HEK293 (cell line): ENCODE data around the gene GFI1.

ENCODE experiments used
- GLIS1 ChIP-seq: fragments of 450-650 bp; formaldehyde crosslinking; IDR thresholded peaks from 2 replicates; pipeline ENCODE4 v1.5.1; 2016; ENCODE audit warnings: missing biosample characterization, missing genetic modification characterization
- ZBTB10 ChIP-seq: fragments of 450-650 bp; formaldehyde crosslinking; IDR thresholded peaks from 2 replicates; pipeline ENCODE4 v1.5.1; 2016; ENCODE audit warnings: missing biosample characterization, missing genetic modification characterization
- TF ChIP-seq, protein P1 (sequence below): fragments of 450-650 bp; formaldehyde crosslinking; IDR thresholded peaks from 2 replicates; pipeline ENCODE4 v1.5.1; 2016; ENCODE audit warnings: missing biosample characterization, missing genetic modification characterization

DNA sequence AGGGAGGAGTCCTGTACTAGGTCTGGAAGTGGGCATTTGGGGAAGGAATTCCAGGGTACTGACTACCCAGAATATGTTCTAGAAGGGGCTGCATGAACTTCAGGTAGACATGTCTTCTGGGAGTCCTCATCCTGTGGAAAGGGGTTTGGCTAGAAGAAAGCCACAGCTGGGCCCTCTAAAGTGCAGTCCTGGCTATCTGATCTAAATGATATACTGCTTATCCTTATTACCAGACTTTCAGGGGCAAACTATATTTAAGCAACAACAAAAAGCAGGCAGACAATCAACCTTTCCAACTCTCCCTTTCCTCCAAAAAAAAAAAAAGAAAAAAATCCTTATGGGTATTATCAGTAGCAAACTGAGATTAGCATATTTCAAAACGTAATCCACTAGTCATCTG lies 29.8 kb upstream of the GFI1 start:
- TF ChIP-seq, protein P1, sequence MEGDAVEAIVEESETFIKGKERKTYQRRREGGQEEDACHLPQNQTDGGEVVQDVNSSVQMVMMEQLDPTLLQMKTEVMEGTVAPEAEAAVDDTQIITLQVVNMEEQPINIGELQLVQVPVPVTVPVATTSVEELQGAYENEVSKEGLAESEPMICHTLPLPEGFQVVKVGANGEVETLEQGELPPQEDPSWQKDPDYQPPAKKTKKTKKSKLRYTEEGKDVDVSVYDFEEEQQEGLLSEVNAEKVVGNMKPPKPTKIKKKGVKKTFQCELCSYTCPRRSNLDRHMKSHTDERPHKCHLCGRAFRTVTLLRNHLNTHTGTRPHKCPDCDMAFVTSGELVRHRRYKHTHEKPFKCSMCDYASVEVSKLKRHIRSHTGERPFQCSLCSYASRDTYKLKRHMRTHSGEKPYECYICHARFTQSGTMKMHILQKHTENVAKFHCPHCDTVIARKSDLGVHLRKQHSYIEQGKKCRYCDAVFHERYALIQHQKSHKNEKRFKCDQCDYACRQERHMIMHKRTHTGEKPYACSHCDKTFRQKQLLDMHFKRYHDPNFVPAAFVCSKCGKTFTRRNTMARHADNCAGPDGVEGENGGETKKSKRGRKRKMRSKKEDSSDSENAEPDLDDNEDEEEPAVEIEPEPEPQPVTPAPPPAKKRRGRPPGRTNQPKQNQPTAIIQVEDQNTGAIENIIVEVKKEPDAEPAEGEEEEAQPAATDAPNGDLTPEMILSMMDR (tag by site-specific recombination), result no peak
- TF ChIP-seq ZBTB10 (no peak), GLIS1 (tag by site-specific recombination) (no peak)
